ENCODE data around the gene ANKS1A. TPM values are rescaled to one million over a fixed set of nuclear protein-coding genes. Genes with fewer than 3 reads are reported as not detected.

The ANKS1A gene
- total RNA-seq, 1 donor from 2014 or later: 48.1 TPM

- Histone ChIP-seq H3K27me3 (ENCODE audit: low read depth) (no peaks in the 10 kb centered on the region), H3K4me1 (peaks cover 53% of the 10 kb centered on the region), H3K36me3 (peaks cover 10% of the 10 kb centered on the region), H3K4me3 (no peak overlapping the region), H3K9me3 (no peaks in the 10 kb centered on the region), H3K27ac (no peak overlapping the region)
- DNase-seq (no peak), ATAC-seq (no peak)
- intact Hi-C loops (cut with DNase I): no loop called here
- TF ChIP-seq CTCF (IDR thresholded peaks at IDR 0.05): no peak
Measured at GRCh38 chr6:35014786-35015185, 125.7 kb downstream of the ANKS1A start.

- Histone ChIP-seq H3K9me3 (no peaks in the 10 kb centered on the region), H3K4me1 (peaks cover 60% of the 10 kb centered on the region), H3K4me3 (no peak overlapping the region), H3K27ac (peak overlapping the region; percentile 90), H3K27me3 (ENCODE audit: low read depth) (no peaks in the 10 kb centered on the region), H3K36me3 (peaks cover 13% of the 10 kb centered on the region)
- DNase-seq (no peak), ATAC-seq (no peak)
- no peak for TF ChIP-seq CTCF (IDR thresholded peaks at IDR 0.05)
- intact Hi-C loops (cut with DNase I): no loop called here
Measured at GRCh38 chr6:35015476-35015875, 126.4 kb downstream of the ANKS1A start.

- ATAC-seq (no peak), DNase-seq (no peak)
- Histone ChIP-seq H3K27ac (peak overlapping the region; percentile 90), H3K9me3 (no peaks in the 10 kb centered on the region), H3K36me3 (peaks cover 13% of the 10 kb centered on the region), H3K4me3 (no peak overlapping the region), H3K4me1 (peaks cover 63% of the 10 kb centered on the region), H3K27me3 (ENCODE audit: low read depth) (no peaks in the 10 kb centered on the region)
- no peak for TF ChIP-seq CTCF (IDR thresholded peaks at IDR 0.05)
- intact Hi-C loops (cut with DNase I): no loop called here
Measured at GRCh38 chr6:35015996-35016395, 126.9 kb downstream of the ANKS1A start.

GRCh38 chr6:35016502-35017321 lies 127.7 kb downstream of the ANKS1A start:
- no peak for TF ChIP-seq CTCF (IDR thresholded peaks at IDR 0.05)
- Histone ChIP-seq H3K27ac (peak overlapping the region; percentile 90), H3K4me3 (peak overlapping the region; percentile 64), H3K36me3 (peaks cover 13% of the 10 kb centered on the region), H3K4me1 (peaks cover 63% of the 10 kb centered on the region), H3K27me3 (ENCODE audit: low read depth) (no peaks in the 10 kb centered on the region), H3K9me3 (no peaks in the 10 kb centered on the region)
- DNase-seq (no peak), ATAC-seq (peak; percentile 18 to 19)
- intact Hi-C loops (cut with DNase I): no loop called here

- TF ChIP-seq CTCF (IDR thresholded peaks at IDR 0.05): no peak
- no peaks in the 10 kb centered on the region for H3K9me3 ChIP-seq
- H3K4me3 ChIP-seq: peak overlapping the region; percentile 64
- peak; percentile 62 for DNase-seq
- peaks cover 71% of the 10 kb centered on the region for H3K4me1 ChIP-seq
- H3K36me3 ChIP-seq: peaks cover 20% of the 10 kb centered on the region
- H3K27ac ChIP-seq: peak overlapping the region; percentile 90
- H3K27me3 ChIP-seq (ENCODE audit: low read depth): no peaks in the 10 kb centered on the region
- intact Hi-C loops (cut with DNase I): no loop called here
- peak; percentile 67 to 75 for ATAC-seq
Measured at GRCh38 chr6:35017411-35018181, 128.5 kb downstream of the ANKS1A start.
